Glomerular endothelial cell (primary cell): ENCODE data around the gene ELF3. TPM values are rescaled to one million over a fixed set of nuclear protein-coding genes. Genes with fewer than 3 reads are reported as not detected.
"Not testable (repeated sequence)": the region's sequence is repeated elsewhere in the genome, so short reads cannot be mapped to it uniquely, and the experiment has no call there.

Source experiments
- DNase-seq: peaks from one replicate; pipeline ENCODE4 v3.0.0-alpha.2; 2011; ENCODE audit warnings: low read depth, low spot score; ENCODE audit errors: extremely low read depth
- total RNA-seq: library from RNA; depleted of rRNA; stranded (reverse); fragments of >200 nt; gene quantifications from 2 replicates; pipeline ENCODE4 v1.2.3, GENCODE V29; 2015

The ELF3 gene
- total RNA-seq, 1 donor from 2014 or later: 0.58 TPM

GRCh38 chr1:202063093-202063492, 52.7 kb downstream of the ELF3 start:
- DNase-seq: no peak

- DNase-seq: not testable (repeated sequence)
Observed at GRCh38 chr1:202064889-202065312, 54.5 kb downstream of the ELF3 start.

Other genes with a start within 250 kb of the ELF3 start
- 28.2 and 37.3 TPM in 2 replicates for gene IPO9, start 181.4 kb upstream of the ELF3 start, total RNA-seq
- 23.6 and 35.2 TPM in 2 replicates for gene SHISA4, start 121.7 kb upstream of the ELF3 start, total RNA-seq
- 0.93 TPM in 1 of 2 replicates, not detected in the other for gene LMOD1, start 64.0 kb upstream of the ELF3 start, total RNA-seq
- gene TIMM17A, start 55.1 kb upstream of the ELF3 start, total RNA-seq: 47.8 and 48.4 TPM in 2 replicates
- 76.3 and 77.6 TPM in 2 replicates for gene RNPEP, start 27.9 kb upstream of the ELF3 start, total RNA-seq
- gene GPR37L1, start 112.3 kb downstream of the ELF3 start, total RNA-seq: 0.06 TPM in 1 of 2 replicates, not detected in the other
- gene ARL8A, start 134.2 kb downstream of the ELF3 start, total RNA-seq: 60.0 and 68.8 TPM in 2 replicates
- gene PTPN7, start 150.0 kb downstream of the ELF3 start, total RNA-seq: 1.2 TPM in 1 of 2 replicates, not detected in the other
- not detected in 2 replicates for gene LGR6, start 183.2 kb downstream of the ELF3 start, total RNA-seq